Fibroblast of gingiva (primary cell): ENCODE results near the gene ZNF609.
"Not testable (repeated sequence)": the region's sequence is repeated elsewhere in the genome, so short reads cannot be mapped to it uniquely, and the experiment has no call there.

ENCODE experiments used
- DNase-seq: peaks from one replicate; pipeline ENCODE4 v3.0.0-alpha.2; 2011; ENCODE audit warnings: low read depth

Gene ZNF609

DNA sequence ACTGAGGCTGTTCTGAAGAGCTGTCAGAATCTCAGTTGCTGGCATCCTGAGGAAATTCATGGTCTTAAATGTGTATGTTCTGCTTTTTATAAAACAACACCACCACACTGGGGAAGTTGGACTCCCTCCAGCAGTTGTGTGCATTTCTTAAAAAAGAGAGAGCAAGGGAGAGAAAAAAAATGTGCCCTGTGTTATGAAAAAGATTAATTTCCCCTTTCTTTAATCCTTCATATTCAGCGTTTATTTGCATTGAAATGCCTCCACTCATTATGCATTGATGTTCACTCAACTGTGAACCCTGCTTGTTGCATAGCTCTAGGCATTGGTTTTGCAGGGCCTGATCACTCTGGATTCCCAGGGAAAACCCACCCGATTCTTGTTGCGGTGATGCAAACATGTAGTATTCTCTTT is 4.4 kb upstream of the ZNF609 start:
- no peak for DNase-seq

- no peak for DNase-seq
Measured at GRCh38 chr15:64456634-64457108, 3.7 kb upstream of the ZNF609 start.

DNA sequence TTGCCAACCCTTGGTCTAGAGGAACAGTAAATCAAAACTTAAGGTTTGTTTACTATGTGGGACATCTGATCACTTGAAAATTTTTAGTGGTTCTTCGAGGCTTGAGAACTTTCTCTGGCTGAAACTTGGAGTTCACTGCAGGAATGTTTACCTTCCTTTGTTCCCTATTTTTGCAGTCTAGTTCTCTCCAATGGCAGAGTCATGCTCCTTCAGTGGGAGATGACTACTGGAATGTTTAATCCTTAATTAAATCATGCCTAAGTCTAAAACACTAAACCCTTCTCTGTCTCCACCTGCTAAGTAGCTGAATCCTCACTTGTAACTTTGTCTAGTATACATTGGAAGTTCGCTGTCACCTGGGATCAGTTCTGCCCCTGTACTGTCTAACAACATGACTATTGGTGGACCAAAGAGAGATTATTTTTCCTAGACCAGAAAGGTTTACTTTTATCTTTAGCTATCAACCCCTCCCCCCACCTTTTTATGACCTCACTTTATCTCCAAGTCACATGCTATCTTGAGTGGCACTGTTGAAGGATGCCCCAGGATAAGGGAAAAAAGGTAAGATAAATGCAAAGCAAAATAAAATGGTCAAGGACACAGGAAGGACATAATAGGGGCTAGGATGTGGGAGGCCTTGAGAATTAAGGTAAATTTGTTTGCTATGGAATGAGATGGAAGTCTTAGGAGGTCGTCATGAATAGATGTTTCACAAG is 1.2 kb upstream of the ZNF609 start:
- no peak for DNase-seq

GRCh38 chr15:64460724-64461720 is 644 bp downstream of the ZNF609 start:
- DNase-seq: peak; percentile 82

DNA sequence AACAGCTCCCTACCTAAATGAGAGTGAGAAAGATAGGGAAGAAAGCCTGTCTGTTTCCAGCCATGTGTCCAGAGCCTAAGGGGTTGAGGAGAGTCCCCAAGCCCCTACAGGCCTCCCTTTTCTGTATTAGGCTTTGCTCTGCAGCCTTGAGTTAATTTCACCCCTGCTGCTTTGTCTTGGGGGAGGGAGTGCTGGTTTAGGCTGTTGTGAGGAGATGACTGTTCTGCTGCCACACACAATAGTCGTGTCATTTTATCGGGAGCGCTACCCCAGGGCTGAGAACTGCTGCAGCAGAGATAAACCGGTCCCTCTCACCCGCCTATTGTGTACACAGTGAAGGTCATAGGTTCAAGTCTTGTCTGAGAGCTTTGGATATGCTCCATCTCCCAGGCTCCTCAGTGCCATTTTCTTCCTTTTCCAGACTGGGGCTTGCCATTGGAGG is 1.4 kb downstream of the ZNF609 start:
- DNase-seq: no peak

GRCh38 chr15:64462492-64462891 is 2.1 kb downstream of the ZNF609 start:
- DNase-seq: no peak

GRCh38 chr15:64464276-64465005 is 4.1 kb downstream of the ZNF609 start:
- no peak for DNase-seq

DNA sequence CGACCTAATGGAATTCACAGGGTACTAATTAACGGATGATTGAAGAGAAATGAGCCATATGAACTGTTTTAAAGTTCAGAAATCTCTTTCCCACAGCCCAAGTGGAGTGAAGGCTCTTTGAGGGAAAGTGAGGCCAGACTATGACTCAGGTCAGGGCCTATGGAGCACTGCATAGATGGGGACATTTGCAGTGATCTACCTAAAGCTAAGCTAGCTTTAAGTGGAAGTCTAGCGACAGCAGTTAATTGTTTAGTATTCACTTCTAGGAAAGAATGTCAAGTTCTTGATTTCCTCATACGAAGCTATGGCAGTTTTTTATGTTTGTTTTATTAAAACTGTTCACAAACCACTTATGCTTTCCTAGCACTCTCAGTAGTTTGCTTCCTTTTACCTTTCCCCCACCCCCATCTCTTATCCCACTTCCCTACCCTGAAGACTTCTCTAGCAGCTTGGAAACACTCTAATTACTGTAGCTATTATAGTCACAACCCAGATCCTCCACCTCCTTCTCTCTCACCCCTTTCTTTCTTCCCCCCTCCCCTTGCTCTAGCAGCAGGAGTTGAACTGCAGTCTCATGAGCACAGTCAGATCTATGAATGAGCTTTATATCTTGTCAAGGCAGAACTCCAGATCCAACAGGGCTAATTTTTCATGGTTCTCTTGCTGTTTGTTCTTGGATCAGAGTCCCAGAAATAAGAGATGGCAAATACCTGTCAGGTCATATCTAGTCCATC is 6.2 kb downstream of the ZNF609 start:
- DNase-seq: no peak

DNA sequence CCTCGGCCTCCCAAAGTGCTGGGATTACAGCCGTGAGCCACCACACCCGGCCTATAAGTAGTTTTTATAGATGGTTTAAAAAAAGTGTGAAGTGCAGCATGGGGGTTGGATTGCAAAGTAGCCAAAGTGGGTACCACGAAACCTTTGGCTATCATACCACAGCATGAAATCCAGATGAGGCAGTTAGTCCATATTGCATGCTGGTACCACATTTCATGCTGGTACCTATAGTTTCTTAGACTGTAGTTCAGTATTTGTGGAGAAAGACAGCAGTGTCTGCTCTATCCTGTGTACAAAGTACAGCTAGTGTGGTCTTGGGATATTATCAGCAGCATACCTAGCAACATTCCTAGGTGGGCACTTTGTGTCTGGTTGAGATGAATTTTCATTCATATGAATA is 11.8 kb downstream of the ZNF609 start:
- no peak for DNase-seq

- DNase-seq: no peak
Measured at GRCh38 chr15:64474846-64475245, 14.5 kb downstream of the ZNF609 start.

DNA sequence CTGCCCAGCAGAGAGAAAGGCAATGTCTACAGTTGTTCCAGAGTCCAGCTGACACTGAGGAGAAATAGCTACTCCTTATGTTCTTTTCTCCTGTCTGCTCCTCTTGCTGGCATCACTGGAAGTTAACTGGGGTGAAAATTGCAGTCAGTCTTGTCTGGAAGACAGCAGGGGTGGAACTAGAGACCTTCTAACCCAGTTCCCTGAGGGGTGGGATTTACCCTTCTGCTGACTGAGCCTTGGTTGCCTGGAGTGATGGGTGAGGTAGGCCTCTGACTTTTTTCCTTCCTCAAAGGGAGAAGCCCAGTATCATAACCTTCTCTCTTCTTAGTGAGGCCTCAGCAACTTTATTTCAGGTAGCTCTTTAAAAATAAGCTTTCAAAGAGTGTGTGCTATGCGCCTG is 16.2 kb downstream of the ZNF609 start:
- DNase-seq: no peak

GRCh38 chr15:64478863-64479262 is 18.5 kb downstream of the ZNF609 start:
- DNase-seq: peak; percentile 72

GRCh38 chr15:64480891-64481290 is 20.5 kb downstream of the ZNF609 start:
- no peak for DNase-seq

DNA sequence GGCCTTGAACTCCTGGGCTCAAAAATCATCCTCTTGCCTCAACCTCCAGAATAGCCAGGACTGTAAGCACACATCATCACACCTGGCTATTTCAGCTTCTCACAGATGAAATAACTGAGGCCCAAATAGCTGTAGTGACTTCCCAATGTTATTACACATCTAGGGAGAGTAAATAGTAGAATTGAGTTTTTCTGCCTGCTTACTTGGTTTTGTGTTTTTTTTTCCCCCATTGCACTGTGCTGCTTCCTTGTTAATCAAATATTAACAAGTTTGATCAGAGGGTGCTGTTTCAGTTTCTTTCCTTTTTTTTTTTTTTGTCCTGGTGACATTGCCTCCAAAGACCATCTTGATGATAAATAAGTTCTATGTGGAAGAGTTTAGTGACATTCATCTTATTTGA is 23.4 kb downstream of the ZNF609 start:
- no peak for DNase-seq

DNA sequence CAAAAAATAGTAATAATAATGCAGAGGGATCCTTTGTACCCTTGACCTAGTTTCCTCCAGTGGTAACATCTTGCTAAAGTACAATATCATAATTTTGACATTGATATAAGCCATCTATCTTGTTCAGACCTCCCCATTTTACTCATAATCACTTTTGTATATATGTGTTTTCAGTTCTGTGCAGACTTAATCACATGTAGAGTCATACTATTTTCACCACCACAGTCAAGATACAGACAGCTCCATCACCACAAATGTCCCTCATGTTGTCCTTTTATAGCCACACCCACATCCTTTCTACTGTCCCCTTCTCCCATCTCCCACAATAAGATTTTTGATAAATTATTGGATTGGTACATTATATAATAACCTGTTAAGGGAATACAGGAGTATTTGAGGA is 25.4 kb downstream of the ZNF609 start:
- no peak for DNase-seq

GRCh38 chr15:64490598-64491259 is 30.4 kb downstream of the ZNF609 start:
- peak; percentile 75 for DNase-seq

DNA sequence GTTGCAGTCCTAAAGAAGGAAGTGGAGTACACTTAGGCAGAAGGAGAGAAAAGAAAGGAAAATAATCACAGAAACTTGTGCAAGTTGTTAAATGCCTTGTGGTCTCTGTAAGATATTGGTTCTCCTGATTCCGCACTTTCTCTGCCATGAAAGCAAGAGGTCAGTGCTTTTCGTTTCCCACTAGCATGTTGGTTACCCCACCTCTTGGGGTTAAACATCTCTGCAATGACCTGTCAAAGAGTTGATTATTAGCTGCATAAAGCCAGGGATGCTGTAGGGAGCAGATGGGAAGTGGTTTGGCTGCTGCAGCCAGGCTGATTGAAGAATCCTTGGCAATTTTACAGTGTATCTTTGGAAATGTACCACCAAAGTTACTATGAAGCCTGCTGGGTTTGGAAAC is 33.3 kb downstream of the ZNF609 start:
- DNase-seq: no peak

GRCh38 chr15:64495968-64496367 is 35.6 kb downstream of the ZNF609 start:
- DNase-seq: not testable (repeated sequence)

DNA sequence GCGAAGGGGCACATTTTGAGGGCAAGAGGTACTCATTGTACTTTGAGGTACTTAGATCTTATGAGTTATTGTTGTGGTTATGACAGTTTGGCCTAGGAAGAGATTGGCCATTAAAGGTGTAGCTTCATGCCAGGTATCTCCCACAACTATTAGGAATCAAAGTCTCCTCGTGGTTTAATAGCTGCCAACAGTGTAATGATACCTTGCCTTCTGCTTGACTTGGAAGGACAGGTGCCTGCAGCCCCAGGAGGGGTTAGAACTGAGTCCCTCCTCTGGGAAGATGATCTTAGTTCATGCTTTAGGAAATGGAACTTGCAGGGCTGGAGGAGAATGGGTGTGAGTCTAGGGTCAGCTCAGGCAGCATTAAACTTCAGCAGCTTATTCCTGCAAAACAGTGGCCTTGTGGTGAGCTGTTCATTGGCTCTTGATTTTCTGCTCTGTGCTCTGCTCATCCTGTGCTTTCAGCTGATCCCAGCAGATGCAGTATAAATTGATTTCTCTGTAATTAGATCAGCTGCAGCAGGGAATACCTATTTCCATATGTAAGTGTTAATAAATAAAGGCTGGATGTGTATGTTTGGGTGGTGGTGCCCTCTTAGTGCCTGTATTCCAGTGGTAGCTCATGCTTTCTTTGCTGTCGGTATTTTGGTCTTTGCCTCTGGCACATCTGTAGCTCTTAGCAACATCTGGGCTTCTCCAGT is 40.5 kb downstream of the ZNF609 start:
- no peak for DNase-seq

GRCh38 chr15:64501396-64501715 is 41.0 kb downstream of the ZNF609 start:
- DNase-seq: no peak

DNA sequence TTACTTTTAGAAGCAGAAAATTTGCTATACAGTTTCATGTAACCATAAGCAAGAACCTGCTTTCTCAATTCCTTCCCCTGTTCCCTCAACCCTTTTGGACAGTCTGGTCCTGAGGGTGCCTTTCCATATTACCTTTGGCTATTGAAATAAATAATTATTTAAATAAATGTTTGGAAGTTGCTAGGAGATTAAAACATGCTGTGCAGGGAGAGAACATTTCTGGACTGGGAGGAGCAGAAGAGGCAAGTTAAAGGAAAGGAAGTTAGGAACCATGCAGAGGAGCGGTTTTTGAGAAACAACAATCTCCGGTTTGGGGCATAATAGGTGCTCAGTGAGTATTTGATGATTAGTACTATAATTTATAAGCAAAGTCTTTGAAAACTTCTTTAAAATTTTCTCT is 41.8 kb downstream of the ZNF609 start:
- no peak for DNase-seq
